22Rv1 (cell line): ENCODE results near the gene TTC7B.

Experiments used
- H3K27ac ChIP-seq: fragments of 450-650 bp; 2 replicates; pipeline ENCODE4 v1.5.1; 2017
- CTCF ChIP-seq: fragments of 450-650 bp; IDR thresholded peaks from 2 replicates; pipeline ENCODE4 v1.5.1; 2017; ENCODE audit warnings: mild to moderate bottlenecking
- ZFX ChIP-seq: fragments of 450-650 bp; IDR thresholded peaks from 2 replicates; pipeline ENCODE4 v1.6.1; 2017; ENCODE audit warnings: antibody characterized with exemption, borderline replicate concordance

The TTC7B gene

GRCh38 chr14:90558983-90559590, 257.1 kb downstream of the TTC7B start:
- no peak overlapping the region for H3K27ac ChIP-seq
- no peak for TF ChIP-seq ZFX
- no peak for TF ChIP-seq CTCF

- no peak overlapping the region for H3K27ac ChIP-seq
- TF ChIP-seq CTCF, result no peak
- TF ChIP-seq ZFX, result no peak
Measured at GRCh38 chr14:90558041-90558982, 257.9 kb downstream of the TTC7B start.

GRCh38 chr14:90557516-90557915, 258.7 kb downstream of the TTC7B start:
- TF ChIP-seq ZFX (no peak), CTCF (no peak)
- H3K27ac ChIP-seq, result no peak overlapping the region

GRCh38 chr14:90556666-90557450, 259.4 kb downstream of the TTC7B start:
- no peak for TF ChIP-seq ZFX
- TF ChIP-seq CTCF, result no peak
- H3K27ac ChIP-seq, result no peak overlapping the region

- no peak overlapping the region for H3K27ac ChIP-seq
- TF ChIP-seq ZFX (no peak), CTCF (no peak)
Measured at GRCh38 chr14:90556012-90556477, 260.2 kb downstream of the TTC7B start.

GRCh38 chr14:90555126-90556011, 260.9 kb downstream of the TTC7B start:
- TF ChIP-seq CTCF (no peak), ZFX (no peak)
- no peak overlapping the region for H3K27ac ChIP-seq
